MM.1S (cell line): Measurements from ENCODE around the gene ANKLE1.

Source experiments
- DNase-seq: peaks from one replicate; pipeline ENCODE4 v3.0.0-alpha.2; 2015
- H2AFZ ChIP-seq: fragments of 300-600 bp; sonication (generic); 2 replicates; pipeline ENCODE4 v1.6.0; 2016; ENCODE audit warnings: antibody characterized with exemption, low read length
- H3F3A ChIP-seq: fragments of 300-600 bp; sonication (generic); 2 replicates; pipeline ENCODE4 v1.6.1; 2016; ENCODE audit warnings: mild to moderate bottlenecking, antibody characterized with exemption, low read length, moderate library complexity, mixed read lengths; ENCODE audit not compliant: insufficient read depth
- H3K27ac ChIP-seq: fragments of 300-600 bp; sonication (generic); 2 replicates; pipeline ENCODE4 v1.5.1; 2016; ENCODE audit warnings: mild to moderate bottlenecking, low read length
- H3K27me3 ChIP-seq: fragments of 300-600 bp; sonication (generic); replicated peaks from 2 replicates; pipeline ENCODE4 v1.6.0; 2016; ENCODE audit warnings: low read length; ENCODE audit not compliant: insufficient read depth
- H3K36me3 ChIP-seq: fragments of 300-600 bp; sonication (generic); replicated peaks from 2 replicates; pipeline ENCODE4 v1.6.1; 2016; ENCODE audit warnings: mild to moderate bottlenecking, low read length, mixed read lengths; ENCODE audit not compliant: insufficient read depth
- H3K4me1 ChIP-seq: fragments of 300-600 bp; sonication (generic); 2 replicates; pipeline ENCODE4 v1.6.1; 2016; ENCODE audit warnings: low read length, mixed read lengths
- H3K4me2 ChIP-seq: fragments of 300-600 bp; sonication (generic); 2 replicates; pipeline ENCODE4 v1.6.0; 2016; ENCODE audit warnings: low read depth, low read length
- H3K4me3 ChIP-seq: fragments of 300-600 bp; sonication (generic); 2 replicates; pipeline ENCODE4 v1.5.1; 2016; ENCODE audit warnings: low read length, mixed read lengths
- H3K79me2 ChIP-seq: fragments of 300-600 bp; sonication (generic); 2 replicates; pipeline ENCODE4 v1.6.1; 2016; ENCODE audit warnings: mixed run types, low read length, mixed read lengths
- H3K9ac ChIP-seq: fragments of 300-600 bp; sonication (generic); 2 replicates; pipeline ENCODE4 v1.6.1; 2016; ENCODE audit warnings: low read length, mixed read lengths
- H3K9me2 ChIP-seq: fragments of 300-600 bp; sonication (generic); replicated peaks from 2 replicates; pipeline ENCODE4 v1.6.1; 2016; ENCODE audit warnings: mild to moderate bottlenecking, low read length, mixed read lengths; ENCODE audit not compliant: insufficient read depth
- H3K9me3 ChIP-seq: fragments of 300-600 bp; sonication (generic); replicated peaks from 2 replicates; pipeline ENCODE4 v1.6.1; 2016; ENCODE audit warnings: mild to moderate bottlenecking, low read length, mixed read lengths; ENCODE audit not compliant: insufficient read depth
- H4K20me1 ChIP-seq: fragments of 300-600 bp; sonication (generic); 2 replicates; pipeline ENCODE4 v1.6.1; 2016; ENCODE audit warnings: mild to moderate bottlenecking, low read length, moderate library complexity, mixed read lengths; ENCODE audit not compliant: insufficient read depth
- EZH2 ChIP-seq: fragments of 300-600 bp; sonication (generic); optimal IDR thresholded peaks from 2 replicates; pipeline ENCODE3; 2017; ENCODE audit warnings: low read depth, mild to moderate bottlenecking, antibody characterized with exemption, low read length, mixed read lengths
- EZH2phosphoT487 ChIP-seq: fragments of 300-600 bp; sonication (generic); IDR thresholded peaks from 2 replicates; pipeline ENCODE4 v1.6.1; 2018; ENCODE audit warnings: antibody characterized with exemption, low read length
- TF ChIP-seq, protein P1 (sequence below): fragments of 300-600 bp; sonication (generic); IDR thresholded peaks from 2 replicates; pipeline ENCODE4 v1.5.1; 2016; ENCODE audit warnings: antibody characterized with exemption, low read length, mixed read lengths

The ANKLE1 gene

DNA sequence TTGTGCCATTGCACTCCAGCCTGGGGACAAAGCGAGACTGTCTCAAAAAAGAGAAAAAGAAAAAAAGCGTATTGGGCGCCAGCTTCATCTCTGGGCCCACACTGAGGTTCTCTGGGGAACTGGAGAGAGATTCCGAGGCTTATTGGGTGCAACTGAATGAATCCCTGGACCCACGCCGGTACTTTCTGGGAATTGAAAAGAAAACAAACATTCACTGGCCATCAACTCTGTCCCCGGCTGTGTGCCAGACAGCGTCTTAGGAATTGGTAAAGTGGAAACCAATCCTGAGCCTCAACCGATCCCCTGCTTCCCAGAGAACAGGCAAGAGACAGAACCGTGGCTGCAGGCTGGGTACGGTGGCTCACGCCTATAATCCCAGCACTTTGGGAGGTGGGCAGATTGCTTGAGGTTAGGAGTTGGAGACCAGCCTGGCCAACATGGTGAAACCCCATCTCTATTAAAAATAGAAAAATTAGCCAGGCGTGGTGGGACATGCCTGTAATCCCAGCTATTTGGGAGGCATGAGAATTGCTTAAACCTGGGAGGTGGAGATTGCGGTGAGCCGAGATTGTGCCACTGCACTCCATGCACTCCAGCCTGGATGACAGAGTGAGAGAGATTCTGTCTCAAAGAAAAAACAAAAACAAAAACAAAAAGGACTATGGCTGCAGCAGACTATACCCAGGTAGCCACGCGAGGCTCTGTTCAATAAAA is 44.3 kb downstream of the ANKLE1 start:
- no peaks in the 10 kb centered on the region for H3K79me2 ChIP-seq
- no peaks in the 10 kb centered on the region for H4K20me1 ChIP-seq
- no peak overlapping the region for H3K4me3 ChIP-seq
- peaks cover 35% of the 10 kb centered on the region for H3K27me3 ChIP-seq
- no peaks in the 10 kb centered on the region for H3K9me2 ChIP-seq
- no peak overlapping the region for H3K4me2 ChIP-seq
- no peaks in the 10 kb centered on the region for H3K9me3 ChIP-seq
- H3K36me3 ChIP-seq = no peaks in the 10 kb centered on the region
- H3F3A ChIP-seq = 0 out of 2 replicates have a peak, but pooled peaks cover 3% of the 10 kb centered on the region
- H3K4me1 ChIP-seq = no peaks in the 10 kb centered on the region
- no peak overlapping the region for H3K9ac ChIP-seq
- TF ChIP-seq EZH2phosphoT487 = no peak
- no peak for TF ChIP-seq EZH2
- TF ChIP-seq, protein P1, sequence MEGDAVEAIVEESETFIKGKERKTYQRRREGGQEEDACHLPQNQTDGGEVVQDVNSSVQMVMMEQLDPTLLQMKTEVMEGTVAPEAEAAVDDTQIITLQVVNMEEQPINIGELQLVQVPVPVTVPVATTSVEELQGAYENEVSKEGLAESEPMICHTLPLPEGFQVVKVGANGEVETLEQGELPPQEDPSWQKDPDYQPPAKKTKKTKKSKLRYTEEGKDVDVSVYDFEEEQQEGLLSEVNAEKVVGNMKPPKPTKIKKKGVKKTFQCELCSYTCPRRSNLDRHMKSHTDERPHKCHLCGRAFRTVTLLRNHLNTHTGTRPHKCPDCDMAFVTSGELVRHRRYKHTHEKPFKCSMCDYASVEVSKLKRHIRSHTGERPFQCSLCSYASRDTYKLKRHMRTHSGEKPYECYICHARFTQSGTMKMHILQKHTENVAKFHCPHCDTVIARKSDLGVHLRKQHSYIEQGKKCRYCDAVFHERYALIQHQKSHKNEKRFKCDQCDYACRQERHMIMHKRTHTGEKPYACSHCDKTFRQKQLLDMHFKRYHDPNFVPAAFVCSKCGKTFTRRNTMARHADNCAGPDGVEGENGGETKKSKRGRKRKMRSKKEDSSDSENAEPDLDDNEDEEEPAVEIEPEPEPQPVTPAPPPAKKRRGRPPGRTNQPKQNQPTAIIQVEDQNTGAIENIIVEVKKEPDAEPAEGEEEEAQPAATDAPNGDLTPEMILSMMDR = no peak
- no peak overlapping the region for H2AFZ ChIP-seq
- no peak overlapping the region for H3K27ac ChIP-seq
- no peak for DNase-seq

DNA sequence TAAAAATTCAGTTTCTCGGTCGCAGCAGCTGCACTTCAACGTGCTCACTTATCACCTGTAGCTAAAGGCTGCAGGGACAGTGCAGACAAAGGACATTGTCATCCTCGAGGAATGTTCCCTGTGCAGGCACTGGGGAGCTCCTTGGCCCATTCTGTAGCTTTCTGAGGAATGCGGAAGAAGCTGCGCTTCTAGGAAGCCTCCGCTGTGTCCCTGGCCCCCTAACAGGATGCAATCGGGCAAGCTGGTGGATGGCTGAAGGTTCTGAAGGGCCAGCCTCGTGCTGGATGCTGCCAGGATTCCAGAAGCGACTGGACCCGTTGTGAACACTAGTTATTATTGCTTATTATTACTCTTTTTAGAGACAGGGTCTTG is 44.9 kb downstream of the ANKLE1 start:
- Histone ChIP-seq H3K79me2 (no peaks in the 10 kb centered on the region), H3K9me3 (no peaks in the 10 kb centered on the region), H4K20me1 (no peaks in the 10 kb centered on the region), H3K36me3 (no peaks in the 10 kb centered on the region), H3K4me1 (no peaks in the 10 kb centered on the region), H3K27me3 (peaks cover 38% of the 10 kb centered on the region), H2AFZ (no peak overlapping the region), H3F3A (0 out of 2 replicates have a peak, but pooled peaks cover 3% of the 10 kb centered on the region), H3K4me2 (no peak overlapping the region), H3K4me3 (no peak overlapping the region), H3K9ac (no peak overlapping the region), H3K9me2 (no peaks in the 10 kb centered on the region), H3K27ac (no peak overlapping the region)
- DNase-seq = no peak
- TF ChIP-seq EZH2 = no peak
- TF ChIP-seq, protein P1 = no peak
- TF ChIP-seq EZH2phosphoT487 = no peak

DNA sequence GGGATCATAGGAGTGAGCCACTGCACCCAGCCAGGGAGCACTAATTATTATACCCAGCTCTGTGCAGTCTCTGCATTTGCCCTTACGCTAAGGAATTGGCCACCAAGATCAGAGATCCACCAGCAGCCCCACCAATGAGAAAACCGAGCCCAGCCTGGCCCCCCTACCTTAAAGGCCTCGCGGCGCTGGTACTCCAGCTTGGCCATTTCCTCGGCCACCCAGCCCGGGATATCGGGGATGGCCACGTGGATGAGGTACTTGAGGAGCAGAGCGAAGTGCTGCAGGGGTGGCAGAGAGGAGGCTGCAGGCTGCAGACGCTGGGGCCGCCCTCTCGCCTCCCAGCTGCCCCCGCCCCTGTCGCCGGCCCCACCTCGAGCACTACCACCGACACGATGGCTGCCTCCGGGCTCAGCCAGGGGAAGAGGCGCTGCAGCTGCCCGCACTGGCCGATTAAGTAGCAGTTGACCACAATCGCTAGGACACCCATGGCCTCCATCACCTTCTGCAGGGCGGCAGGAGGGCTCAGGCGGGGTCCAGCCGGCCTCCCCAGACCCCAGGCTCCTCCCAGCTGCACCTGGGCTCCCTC is 45.5 kb downstream of the ANKLE1 start:
- H3K9ac ChIP-seq = no peak overlapping the region
- H4K20me1 ChIP-seq = no peaks in the 10 kb centered on the region
- no peaks in the 10 kb centered on the region for H3K79me2 ChIP-seq
- no peak overlapping the region for H3K4me3 ChIP-seq
- 0 out of 2 replicates have a peak, but pooled peaks cover 3% of the 10 kb centered on the region for H3F3A ChIP-seq
- DNase-seq = no peak
- H3K36me3 ChIP-seq = no peaks in the 10 kb centered on the region
- no peaks in the 10 kb centered on the region for H3K9me3 ChIP-seq
- no peaks in the 10 kb centered on the region for H3K4me1 ChIP-seq
- peaks cover 38% of the 10 kb centered on the region for H3K27me3 ChIP-seq
- TF ChIP-seq, protein P1 = no peak
- H3K9me2 ChIP-seq = no peaks in the 10 kb centered on the region
- H2AFZ ChIP-seq = no peak overlapping the region
- no peak overlapping the region for H3K4me2 ChIP-seq
- H3K27ac ChIP-seq = no peak overlapping the region
